Measurements from ENCODE around the gene OPN1MW3.

Gene OPN1MW3

DNA sequence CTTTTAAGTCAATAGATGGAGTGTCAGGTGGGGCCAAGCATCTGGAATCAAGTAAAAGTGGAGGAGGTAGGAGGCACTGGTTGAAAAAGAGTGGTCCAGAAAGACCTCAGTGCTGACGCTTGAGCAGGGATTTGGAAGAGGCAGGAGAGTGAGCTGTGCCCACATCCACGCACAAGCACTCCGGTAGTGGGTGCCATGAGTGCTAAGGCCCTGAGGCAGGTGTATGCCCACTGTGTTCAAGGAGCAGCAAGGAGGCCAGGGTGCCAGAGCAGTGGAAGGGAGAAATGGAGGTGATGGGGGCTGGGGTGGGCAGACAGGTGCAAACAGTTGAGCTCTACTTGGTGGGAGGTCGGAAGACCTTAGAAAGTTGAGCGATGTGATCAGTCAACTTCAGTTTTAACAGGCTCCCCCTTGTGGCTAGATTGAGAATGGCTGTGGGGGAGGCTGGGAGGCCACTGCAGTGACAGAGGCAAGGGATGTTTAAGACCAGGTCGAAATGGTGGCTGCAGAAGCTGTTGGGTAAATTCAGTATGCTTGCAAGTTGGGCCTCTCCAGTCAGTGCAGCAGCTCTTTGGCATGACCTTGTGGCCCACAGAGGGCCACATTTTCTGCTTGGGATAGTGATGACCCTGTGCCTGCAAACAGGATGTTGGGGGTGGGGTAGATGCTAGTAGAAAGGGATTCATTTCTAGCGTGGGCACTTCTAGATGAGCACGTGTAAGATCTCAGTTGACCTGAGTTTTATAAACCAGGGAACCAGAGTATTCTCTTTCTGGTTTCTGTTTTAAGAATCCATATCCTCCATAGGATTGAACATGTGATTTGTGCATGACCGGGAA is 50.9 kb downstream of the OPN1MW3 start:
- Histone ChIP-seq H3K14ac (ENCODE audit: low read length) (no peak overlapping the region), H3K4me2 (ENCODE audit: low read length) (no peak overlapping the region), H3K4ac (ENCODE audit: low read depth, low read length) (no peak overlapping the region), H3K9me3 (ENCODE audit: insufficient read depth, low read depth, low read length) (no peaks in the 10 kb centered on the region), H4K12ac (ENCODE audit: low read depth, low read length) (no peak overlapping the region), H4K91ac (ENCODE audit: low read depth, low read length) (no peak overlapping the region), H3K9ac (ENCODE audit: low read length) (no peak overlapping the region), H4K8ac (ENCODE audit: low read depth, low read length) (no peak overlapping the region), H3K18ac (ENCODE audit: low read length) (no peak overlapping the region), H3K27ac (ENCODE audit: low read depth, low read length) (no peak overlapping the region), H2BK120ac (ENCODE audit: insufficient read depth, low read length, poor library complexity) (no peak overlapping the region), H2BK5ac (ENCODE audit: low read depth, low read length, poor library complexity) (no peak overlapping the region), H3K23ac (ENCODE audit: low read length) (no peak overlapping the region), H3K4me1 (ENCODE audit: control insufficient read depth in 1 of 2, insufficient read depth in 2 of 2, low read length in 2 of 2) (no peaks in the 10 kb centered on the region), H3K4me3 (ENCODE audit: low read depth, low read length) (no peak overlapping the region), H3K27me3 (ENCODE audit: insufficient read depth, low read length) (no peaks in the 10 kb centered on the region), H3K79me2 (ENCODE audit: control insufficient read depth, insufficient read depth, low read length, poor library complexity) (no peaks in the 10 kb centered on the region), H2AK5ac (ENCODE audit: low read length) (no peak overlapping the region), H3K36me3 (ENCODE audit: control insufficient read depth in 1 of 2, insufficient read depth in 2 of 2, low read length in 2 of 2) (no peaks in the 10 kb centered on the region), H2AFZ (ENCODE audit: insufficient read depth, low read length, poor library complexity) (no peak overlapping the region), H2BK12ac (ENCODE audit: low read length) (no peak overlapping the region), H3K79me1 (ENCODE audit: low read length) (no peaks in the 10 kb centered on the region)
- WGBS (ENCODE audit: extremely low coverage, insufficient coverage, insufficient read length): no CpG with 5 or more reads among the region's 9 CpGs
- DNase-seq: peak; percentile 50 to 76

DNA sequence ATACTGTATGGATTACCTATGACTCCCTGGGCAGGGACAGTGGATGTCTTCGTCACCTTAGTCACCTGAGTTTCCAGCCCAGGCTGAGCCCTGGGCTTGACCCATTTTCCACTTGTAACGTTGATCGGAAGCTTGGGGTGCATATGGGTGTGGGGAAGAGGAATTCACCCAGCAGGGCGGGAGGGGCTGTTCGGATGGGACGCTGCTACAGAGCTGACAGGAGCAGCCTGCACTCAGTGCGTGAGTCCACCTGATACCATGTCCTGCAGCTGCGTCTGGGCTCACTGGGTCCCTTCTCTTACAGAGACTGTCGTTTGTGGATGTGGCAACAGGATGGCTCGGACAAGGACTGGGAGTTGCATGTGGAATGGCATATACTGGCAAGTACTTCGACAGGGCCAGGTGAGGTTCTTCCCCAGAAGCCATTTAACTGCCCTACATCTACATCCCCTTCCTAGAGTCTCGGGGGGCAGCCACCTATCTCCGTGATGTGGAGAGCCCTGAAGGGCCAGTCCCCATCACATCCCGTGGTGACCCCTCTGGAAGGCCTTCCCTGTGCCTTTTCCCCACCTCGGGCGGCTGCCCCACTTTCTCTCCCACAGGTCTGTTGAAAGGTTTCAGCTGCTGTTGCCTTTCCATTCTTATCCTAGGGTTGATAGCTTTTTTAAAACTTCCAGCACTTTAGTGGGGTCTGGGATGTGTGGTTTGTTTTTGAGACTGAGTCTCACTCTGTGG is 51.8 kb downstream of the OPN1MW3 start:
- no peak overlapping the region for H3K4me3 ChIP-seq (ENCODE audit: low read depth, low read length)
- no peak overlapping the region for H3K27ac ChIP-seq (ENCODE audit: low read depth, low read length)
- no peak overlapping the region for H4K8ac ChIP-seq (ENCODE audit: low read depth, low read length)
- no peak overlapping the region for H3K23ac ChIP-seq (ENCODE audit: low read length)
- no peak overlapping the region for H2BK12ac ChIP-seq (ENCODE audit: low read length)
- H3K4me2 ChIP-seq (ENCODE audit: low read length): no peak overlapping the region
- no peak overlapping the region for H3K14ac ChIP-seq (ENCODE audit: low read length)
- H3K18ac ChIP-seq (ENCODE audit: low read length): no peak overlapping the region
- H3K36me3 ChIP-seq (ENCODE audit: control insufficient read depth in 1 of 2, insufficient read depth in 2 of 2, low read length in 2 of 2): no peaks in the 10 kb centered on the region
- no peaks in the 10 kb centered on the region for H3K9me3 ChIP-seq (ENCODE audit: insufficient read depth, low read depth, low read length)
- H2BK5ac ChIP-seq (ENCODE audit: low read depth, low read length, poor library complexity): no peak overlapping the region
- H3K4me1 ChIP-seq (ENCODE audit: control insufficient read depth in 1 of 2, insufficient read depth in 2 of 2, low read length in 2 of 2): no peaks in the 10 kb centered on the region
- H3K79me2 ChIP-seq (ENCODE audit: control insufficient read depth, insufficient read depth, low read length, poor library complexity): no peaks in the 10 kb centered on the region
- no peak for DNase-seq
- no peaks in the 10 kb centered on the region for H3K79me1 ChIP-seq (ENCODE audit: low read length)
- H2BK120ac ChIP-seq (ENCODE audit: insufficient read depth, low read length, poor library complexity): no peak overlapping the region
- no peak overlapping the region for H4K91ac ChIP-seq (ENCODE audit: low read depth, low read length)
- H4K12ac ChIP-seq (ENCODE audit: low read depth, low read length): no peak overlapping the region
- WGBS (ENCODE audit: extremely low coverage, insufficient coverage, insufficient read length): no CpG with 5 or more reads among the region's 16 CpGs
- H3K9ac ChIP-seq (ENCODE audit: low read length): no peak overlapping the region
- no peak overlapping the region for H3K4ac ChIP-seq (ENCODE audit: low read depth, low read length)
- H2AK5ac ChIP-seq (ENCODE audit: low read length): no peak overlapping the region
- H2AFZ ChIP-seq (ENCODE audit: insufficient read depth, low read length, poor library complexity): no peak overlapping the region
- H3K27me3 ChIP-seq (ENCODE audit: insufficient read depth, low read length): no peaks in the 10 kb centered on the region

DNA sequence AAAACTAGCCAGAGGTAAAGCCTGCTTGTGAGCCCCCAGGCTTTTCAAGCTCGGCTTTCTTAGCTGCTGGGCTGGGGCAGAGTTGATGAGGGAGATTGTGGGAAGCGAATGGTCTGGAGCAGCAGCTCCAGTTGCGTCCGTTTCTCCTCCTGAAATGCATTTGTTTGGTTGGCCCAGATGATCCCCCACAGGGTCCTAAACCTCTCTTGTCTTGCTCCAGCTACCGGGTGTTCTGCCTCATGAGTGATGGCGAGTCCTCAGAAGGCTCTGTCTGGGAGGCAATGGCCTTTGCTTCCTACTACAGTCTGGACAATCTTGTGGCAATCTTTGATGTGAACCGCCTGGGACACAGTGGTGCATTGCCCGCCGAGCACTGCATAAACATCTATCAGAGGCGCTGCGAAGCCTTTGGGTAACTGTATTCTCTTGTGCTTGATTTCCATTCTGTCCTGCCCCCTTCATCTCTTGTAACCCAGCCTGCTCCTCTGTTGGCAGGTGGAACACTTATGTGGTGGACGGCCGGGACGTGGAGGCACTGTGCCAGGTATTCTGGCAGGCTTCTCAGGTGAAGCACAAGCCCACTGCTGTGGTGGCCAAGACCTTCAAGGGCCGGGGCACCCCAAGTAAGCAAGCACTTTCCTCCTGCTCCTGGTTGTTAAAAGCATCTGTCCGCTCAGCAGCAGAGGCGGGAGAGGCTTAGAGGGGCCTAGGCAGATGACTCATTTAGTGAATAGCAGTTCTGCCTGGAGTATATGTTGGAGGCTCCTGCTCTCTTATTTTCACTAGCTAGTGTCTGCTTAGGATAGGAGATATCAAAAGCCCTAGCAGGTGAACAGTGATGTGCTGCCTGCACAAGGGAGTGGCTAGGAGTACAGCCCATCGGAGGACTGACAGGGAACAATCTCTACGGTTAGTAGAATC is 53.5 kb downstream of the OPN1MW3 start:
- Histone ChIP-seq H3K79me1 (ENCODE audit: low read length) (no peaks in the 10 kb centered on the region), H3K9ac (ENCODE audit: low read length) (no peak overlapping the region), H3K4me2 (ENCODE audit: low read length) (no peak overlapping the region), H3K9me3 (ENCODE audit: insufficient read depth, low read depth, low read length) (no peaks in the 10 kb centered on the region), H3K27ac (ENCODE audit: low read depth, low read length) (no peak overlapping the region), H3K79me2 (ENCODE audit: control insufficient read depth, insufficient read depth, low read length, poor library complexity) (no peaks in the 10 kb centered on the region), H4K12ac (ENCODE audit: low read depth, low read length) (no peak overlapping the region), H3K27me3 (ENCODE audit: insufficient read depth, low read length) (no peaks in the 10 kb centered on the region), H4K91ac (ENCODE audit: low read depth, low read length) (no peak overlapping the region), H2AK5ac (ENCODE audit: low read length) (no peak overlapping the region), H2AFZ (ENCODE audit: insufficient read depth, low read length, poor library complexity) (no peak overlapping the region), H3K4ac (ENCODE audit: low read depth, low read length) (no peak overlapping the region), H2BK120ac (ENCODE audit: insufficient read depth, low read length, poor library complexity) (no peak overlapping the region), H3K4me3 (ENCODE audit: low read depth, low read length) (no peak overlapping the region), H4K8ac (ENCODE audit: low read depth, low read length) (no peak overlapping the region), H3K4me1 (ENCODE audit: control insufficient read depth in 1 of 2, insufficient read depth in 2 of 2, low read length in 2 of 2) (no peaks in the 10 kb centered on the region), H2BK12ac (ENCODE audit: low read length) (no peak overlapping the region), H2BK5ac (ENCODE audit: low read depth, low read length, poor library complexity) (no peak overlapping the region), H3K14ac (ENCODE audit: low read length) (no peak overlapping the region), H3K18ac (ENCODE audit: low read length) (no peak overlapping the region), H3K23ac (ENCODE audit: low read length) (no peak overlapping the region), H3K36me3 (ENCODE audit: control insufficient read depth in 1 of 2, insufficient read depth in 2 of 2, low read length in 2 of 2) (no peaks in the 10 kb centered on the region)
- WGBS (ENCODE audit: extremely low coverage, insufficient coverage, insufficient read length): no CpG with 5 or more reads among the region's 19 CpGs
- no peak for DNase-seq

DNA sequence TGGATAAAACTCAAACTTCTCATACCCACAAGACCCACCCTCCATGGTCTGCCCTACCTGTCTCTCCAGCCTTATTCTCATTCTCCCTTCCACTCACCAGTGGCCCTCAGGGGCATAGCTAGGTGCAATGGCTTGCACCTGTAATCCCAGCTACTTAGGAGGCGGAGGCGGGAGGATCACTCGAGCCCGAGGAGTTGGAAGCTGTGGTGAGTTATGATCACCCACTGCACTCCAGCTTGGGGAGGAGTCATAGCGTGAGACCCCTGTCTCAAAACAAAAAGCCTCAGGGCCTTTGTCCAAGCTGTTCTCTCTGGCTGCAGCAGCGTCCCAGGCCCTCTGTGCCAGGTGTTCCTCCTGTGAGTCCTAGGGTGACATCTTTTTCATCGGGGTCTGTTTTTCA is 54.7 kb downstream of the OPN1MW3 start:
- Histone ChIP-seq H3K79me2 (ENCODE audit: control insufficient read depth, insufficient read depth, low read length, poor library complexity) (no peaks in the 10 kb centered on the region), H3K4ac (ENCODE audit: low read depth, low read length) (no peak overlapping the region), H3K23ac (ENCODE audit: low read length) (no peak overlapping the region), H2AFZ (ENCODE audit: insufficient read depth, low read length, poor library complexity) (no peak overlapping the region), H3K9ac (ENCODE audit: low read length) (no peak overlapping the region), H3K27me3 (ENCODE audit: insufficient read depth, low read length) (no peaks in the 10 kb centered on the region), H3K79me1 (ENCODE audit: low read length) (no peaks in the 10 kb centered on the region), H3K9me3 (ENCODE audit: insufficient read depth, low read depth, low read length) (no peaks in the 10 kb centered on the region), H3K18ac (ENCODE audit: low read length) (no peak overlapping the region), H2AK5ac (ENCODE audit: low read length) (no peak overlapping the region), H3K4me1 (ENCODE audit: control insufficient read depth in 1 of 2, insufficient read depth in 2 of 2, low read length in 2 of 2) (no peaks in the 10 kb centered on the region), H3K36me3 (ENCODE audit: control insufficient read depth in 1 of 2, insufficient read depth in 2 of 2, low read length in 2 of 2) (no peaks in the 10 kb centered on the region), H2BK5ac (ENCODE audit: low read depth, low read length, poor library complexity) (no peak overlapping the region), H4K8ac (ENCODE audit: low read depth, low read length) (no peak overlapping the region), H3K14ac (ENCODE audit: low read length) (no peak overlapping the region), H2BK120ac (ENCODE audit: insufficient read depth, low read length, poor library complexity) (no peak overlapping the region), H4K12ac (ENCODE audit: low read depth, low read length) (no peak overlapping the region), H3K4me2 (ENCODE audit: low read length) (no peak overlapping the region), H3K27ac (ENCODE audit: low read depth, low read length) (no peak overlapping the region), H3K4me3 (ENCODE audit: low read depth, low read length) (no peak overlapping the region), H4K91ac (ENCODE audit: low read depth, low read length) (no peak overlapping the region), H2BK12ac (ENCODE audit: low read length) (no peak overlapping the region)
- no peak for DNase-seq
- no CpG with 5 or more reads among the region's 7 CpGs for WGBS (ENCODE audit: extremely low coverage, insufficient coverage, insufficient read length)

Measured in trophoblast cell (in vitro differentiated cells and primary cell).